ENCODE data around the gene TOX4.
"Not testable (repeated sequence)": the region's sequence is repeated elsewhere in the genome, so short reads cannot be mapped to it uniquely, and the experiment has no call there.

TOX4 gene

GRCh38 chr14:21476925-21477681 is at the start of gene TOX4, which contains the start of gene RAB2B:
TOX4 (plus strand) TSS chr14:21477195; CDS start chr14:21477279, 84 bp downstream.
RAB2B (minus strand) TSS chr14:21476959; CDS start chr14:21476872, 87 bp downstream.
- DNase-seq, result peak; percentile 100

GRCh38 chr14:21428930-21429329 is 48.1 kb upstream of the TOX4 start:
- DNase-seq, result peak; percentile 100

GRCh38 chr14:21431126-21431525 is 45.9 kb upstream of the TOX4 start:
- DNase-seq, result no peak

DNA sequence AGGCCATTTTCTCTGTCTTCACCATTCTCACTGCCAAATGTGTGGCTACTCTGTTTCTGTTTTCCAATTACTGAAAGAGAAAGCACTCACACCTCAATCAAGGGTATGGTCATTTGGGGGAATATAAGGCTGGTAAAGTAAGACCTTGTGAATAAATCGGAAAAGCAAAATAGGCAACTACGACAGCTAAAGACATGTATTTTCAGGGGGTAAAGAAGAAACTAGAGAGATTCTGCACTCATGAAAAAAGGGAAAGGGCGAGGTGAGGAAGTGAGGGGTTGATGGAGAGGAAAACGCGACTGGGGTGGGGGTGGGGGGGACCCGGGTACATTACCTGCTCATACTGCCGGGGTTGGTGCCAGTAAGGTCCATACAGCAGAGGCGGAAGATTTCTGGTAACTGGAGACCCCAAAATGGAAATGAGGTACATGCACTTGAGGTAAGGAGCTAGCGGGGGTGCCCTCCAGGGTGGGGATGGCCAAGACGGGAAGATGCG is 40.4 kb upstream of the TOX4 start:
- no peak for DNase-seq

- peak; percentile 100 for DNase-seq
These were observed 39.7 kb upstream of the TOX4 start for GRCh38 chr14:21437063-21437901.

GRCh38 chr14:21440859-21441258 is 36.1 kb upstream of the TOX4 start:
- DNase-seq, result no peak

- not testable (repeated sequence) for DNase-seq
These were observed 34.3 kb upstream of the TOX4 start for GRCh38 chr14:21442657-21443056.

GRCh38 chr14:21449899-21450216 is 27.1 kb upstream of the TOX4 start:
- no peak for DNase-seq

DNA sequence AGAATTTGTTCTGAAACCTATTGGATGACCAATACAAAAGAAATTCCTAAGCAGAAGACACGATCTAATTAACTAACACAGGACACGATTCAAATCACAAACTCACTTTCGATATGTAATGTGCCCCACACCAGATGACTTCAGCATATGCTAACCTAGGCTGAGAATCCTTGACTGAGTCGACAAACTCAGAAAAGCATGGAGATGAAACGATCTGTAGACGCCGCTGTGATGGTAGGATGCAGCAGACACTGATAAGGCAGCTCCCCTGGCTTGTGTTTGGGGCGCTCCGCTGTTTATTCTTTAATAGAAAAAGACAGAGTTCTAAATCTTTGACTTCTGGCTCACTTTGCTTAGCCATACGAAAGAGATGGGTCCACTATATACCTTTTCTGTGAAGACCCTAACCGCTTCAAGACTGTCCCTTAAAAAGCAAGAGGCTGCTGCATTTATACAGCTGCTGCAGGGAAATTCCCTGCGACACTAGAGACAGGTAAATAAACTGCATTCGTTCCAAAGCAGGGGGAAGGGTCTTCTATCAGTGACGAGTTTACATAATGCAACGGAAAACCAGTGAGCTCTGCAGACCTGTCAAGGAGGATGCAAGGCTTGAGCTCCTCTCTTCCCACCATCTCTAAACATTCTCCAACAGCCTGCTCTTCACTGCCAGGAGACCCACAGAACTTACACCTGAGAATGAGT is 22.0 kb upstream of the TOX4 start:
- DNase-seq, result no peak

- peak; percentile 48 for DNase-seq
These were observed 21.4 kb upstream of the TOX4 start for GRCh38 chr14:21455592-21455911.

- DNase-seq, result peak; percentile 100
These were observed 20.9 kb upstream of the TOX4 start, which contains the start of gene CHD8 for GRCh38 chr14:21455912-21456667. CHD8 (minus strand) TSS chr14:21456123; CDS start chr14:21431643, 24,480 bp downstream.

DNA sequence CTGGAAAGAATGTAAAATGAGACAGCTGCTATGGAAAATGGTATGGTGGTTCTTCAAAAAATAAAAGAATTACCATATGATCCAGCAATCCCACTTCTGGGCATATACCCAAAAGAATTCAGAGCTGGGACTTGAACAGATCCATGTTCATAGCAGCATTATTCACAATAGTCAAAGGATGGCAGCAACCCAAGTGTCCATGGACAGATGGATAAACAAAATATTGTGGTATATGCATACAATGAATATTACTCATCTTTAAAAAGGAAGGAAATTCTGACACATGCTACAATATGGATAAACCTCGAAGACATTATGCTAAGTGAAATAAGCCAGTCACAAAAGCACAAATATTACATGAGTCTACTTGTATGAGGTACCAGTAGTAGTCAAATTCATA is 9.4 kb upstream of the TOX4 start:
- no peak for DNase-seq

GRCh38 chr14:21475767-21476522 is 1.1 kb upstream of the TOX4 start:
- no peak for DNase-seq

DNA sequence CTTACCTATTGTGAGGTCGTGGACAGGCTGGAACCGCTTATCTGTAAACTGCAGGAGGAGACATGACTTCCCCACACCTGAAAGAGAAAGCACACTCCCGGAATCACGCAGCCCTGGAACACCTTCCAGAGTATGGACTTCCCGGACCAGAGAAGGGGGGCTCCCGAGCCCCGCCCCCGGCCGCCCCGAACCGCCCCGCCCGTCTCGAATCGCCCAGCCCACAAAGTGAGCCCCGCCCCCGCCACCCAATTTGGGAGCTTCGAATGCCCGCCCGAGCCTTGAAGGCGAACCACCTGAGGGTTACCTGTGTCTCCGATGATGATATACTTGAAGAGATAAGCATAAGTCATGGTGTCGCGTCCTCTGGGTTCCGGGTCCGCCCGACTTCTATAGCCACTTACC is 471 bp upstream of the TOX4 start:
- DNase-seq, result no peak

GRCh38 chr14:21486640-21487087 is 9.7 kb downstream of the TOX4 start:
- no peak for DNase-seq

GRCh38 chr14:21494902-21495762 is 18.1 kb downstream of the TOX4 start:
- no peak for DNase-seq

DNA sequence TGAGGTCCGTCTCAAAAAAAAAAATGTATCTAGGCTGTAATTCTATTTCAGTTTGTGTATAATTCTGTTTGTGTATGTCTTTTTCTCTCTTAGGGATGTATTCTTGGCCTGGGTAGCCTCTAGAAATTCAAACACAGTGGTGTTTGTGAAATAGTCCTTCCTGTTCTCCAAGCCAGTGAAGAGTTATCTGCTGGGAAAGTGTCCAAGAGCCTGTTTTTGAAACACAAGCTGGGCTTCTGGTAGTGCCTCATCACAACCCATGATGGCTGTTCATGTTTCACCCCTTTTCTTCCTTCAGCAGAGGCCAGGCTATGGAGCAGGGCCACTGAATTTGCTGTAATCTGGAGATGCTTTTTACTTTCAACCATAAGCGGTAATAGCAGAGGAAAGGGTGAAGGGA is 19.5 kb downstream of the TOX4 start:
- no peak for DNase-seq

DNA sequence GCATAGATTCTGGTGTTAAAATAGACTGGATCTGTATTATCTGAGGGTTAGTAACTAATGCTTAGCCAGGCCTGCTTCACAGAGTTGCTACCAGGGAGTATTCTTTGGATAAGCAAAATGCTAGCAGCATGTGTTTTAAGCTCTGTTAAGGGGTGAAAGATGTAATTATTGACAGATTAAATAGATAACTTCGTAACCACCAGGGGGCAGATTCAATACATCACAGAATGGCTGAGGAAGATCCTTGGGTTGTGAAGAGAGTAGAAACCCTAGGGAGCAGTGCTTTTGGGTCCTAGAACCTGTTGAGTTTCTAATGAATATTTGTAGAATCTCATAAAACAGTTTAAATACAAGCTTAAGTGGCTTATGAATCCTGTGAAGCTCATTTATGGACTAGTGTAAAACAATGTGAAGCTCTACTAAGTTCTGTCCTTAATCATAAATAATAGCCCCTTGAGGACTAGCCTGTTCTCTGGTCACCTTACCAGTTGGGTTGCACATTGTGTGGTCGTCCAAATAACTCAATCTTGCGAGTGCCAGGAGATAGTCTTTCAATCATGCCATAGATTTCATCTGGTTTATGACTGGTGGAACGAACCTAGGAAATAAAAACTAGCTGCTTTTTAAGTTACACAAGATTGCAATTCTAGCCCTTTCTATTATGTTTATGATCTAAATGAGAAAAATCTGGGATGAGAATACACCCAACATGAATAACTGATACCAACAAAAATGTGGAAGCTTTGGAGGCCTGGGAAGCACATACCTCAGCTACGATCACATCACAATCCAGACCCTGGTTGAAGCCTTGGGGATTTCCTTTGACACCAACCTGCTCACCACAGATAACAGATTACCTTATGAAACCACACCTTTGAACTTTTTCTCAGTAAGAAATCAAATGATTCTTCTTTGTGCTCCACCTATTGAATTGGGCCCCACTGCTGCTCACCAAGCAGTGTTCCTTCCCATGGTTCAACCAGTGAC is 21.8 kb downstream of the TOX4 start:
- DNase-seq, result peak; percentile 93

DNA sequence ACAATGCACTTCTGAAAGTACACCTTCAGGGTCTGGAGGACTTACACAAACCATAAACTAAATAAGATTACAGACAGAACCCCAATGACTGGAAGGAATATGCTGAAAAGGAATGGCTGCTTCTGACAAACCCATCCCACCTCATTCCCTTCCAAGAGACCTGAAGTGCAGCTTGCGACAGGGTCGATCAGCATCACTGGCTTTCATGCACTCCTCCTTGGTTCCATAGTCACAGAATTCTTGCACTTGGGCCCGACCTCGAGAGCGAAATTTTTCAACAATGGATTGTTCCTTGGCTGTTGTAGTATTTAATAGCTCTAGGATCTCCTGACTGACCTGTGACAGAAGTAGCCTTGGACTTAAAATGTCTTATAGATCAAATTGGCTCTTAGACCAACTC is 24.6 kb downstream of the TOX4 start:
- DNase-seq, result no peak

All from NCI-H2171 (cell line).